Right lobe of liver (tissue), 4 donors: ENCODE results near the gene SEPSECS.

ENCODE experiments used
- CTCF ChIP-seq, 4 donors: fragments of 200-600 bp in 3 of 4; fragments of 450-650 bp in 1 of 4; IDR thresholded peaks; one replicate each; pipeline versions ENCODE4 v1.5.1 to v1.8.0; 2016 to 2022; ENCODE audit warnings: antibody characterized with exemption in 4 of 4, mild to moderate bottlenecking in 2 of 4
- POLR2A ChIP-seq: fragments of 450-650 bp; IDR thresholded peaks from one replicate; pipeline ENCODE4 v1.6.1; 2017; ENCODE audit warnings: antibody characterized with exemption, mild to moderate bottlenecking
- donor health status: DM: no; HTN: no; CAD: no.
- donor health status: DM: no; HTN: no; CAD: no.
- donor health status: DM: no; HTN: yes; CAD: no.

- no peak for TF ChIP-seq CTCF (IDR thresholded peaks at IDR 0.05)
- no peak for TF ChIP-seq POLR2A
Measured at GRCh38 chr4:25117716-25118472, 42.4 kb downstream of the SEPSECS start.
